Transverse colon (tissue), 4 donors: ENCODE data around the gene FOXN4.

Source experiments
- POLR2A ChIP-seq: fragments of 450-650 bp; IDR thresholded peaks from one replicate; pipeline ENCODE4 v1.6.1; 2016; ENCODE audit warnings: antibody characterized with exemption, mild to moderate bottlenecking, moderate library complexity
- POLR2AphosphoS5 ChIP-seq, 3 donors: sonication (generic); formaldehyde crosslinking; IDR thresholded peaks; one replicate each; pipeline ENCODE4 v1.6.1; 2016; ENCODE audit warnings: antibody characterized with exemption in 3 of 3
- TF ChIP-seq, protein P1 (sequence below), 5 experiments: fragments of 200-600 bp in 3 of 5; fragments of 450-650 bp in 2 of 5; sonication (generic) in 3 of 5; IDR thresholded peaks; 1 replicate in 2 of 5; 2 replicates in 3 of 5; pipeline ENCODE4 v1.5.1; 2016 to 2017; ENCODE audit warnings: antibody characterized with exemption in 5 of 5, inconsistent platforms in 3 of 5, mild to moderate bottlenecking in 2 of 5, moderate library complexity in 1 of 5

DNA sequence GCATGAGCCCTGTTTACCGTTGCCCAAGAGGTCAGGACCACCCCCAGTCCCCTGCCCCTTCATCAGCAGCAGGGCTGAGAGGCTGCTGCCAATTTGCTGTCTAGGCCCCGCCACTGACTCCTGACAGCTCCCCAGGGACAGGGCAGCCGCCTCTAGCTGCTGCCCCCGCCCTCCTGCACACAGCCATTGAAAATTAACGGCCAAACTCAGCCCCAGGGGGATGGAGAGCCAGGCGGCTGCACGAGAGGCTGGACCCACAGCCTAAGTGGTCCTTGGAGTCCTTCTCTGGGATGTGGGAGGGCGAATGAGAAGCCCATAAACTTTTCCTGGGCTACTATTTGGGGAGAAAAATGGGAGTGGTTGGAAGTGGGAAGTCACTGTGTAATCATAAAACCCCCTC, 4.6 kb downstream of the FOXN4 start:
- no peak for TF ChIP-seq POLR2AphosphoS5 (IDR thresholded peaks at IDR 0.05)
- TF ChIP-seq, protein P1, sequence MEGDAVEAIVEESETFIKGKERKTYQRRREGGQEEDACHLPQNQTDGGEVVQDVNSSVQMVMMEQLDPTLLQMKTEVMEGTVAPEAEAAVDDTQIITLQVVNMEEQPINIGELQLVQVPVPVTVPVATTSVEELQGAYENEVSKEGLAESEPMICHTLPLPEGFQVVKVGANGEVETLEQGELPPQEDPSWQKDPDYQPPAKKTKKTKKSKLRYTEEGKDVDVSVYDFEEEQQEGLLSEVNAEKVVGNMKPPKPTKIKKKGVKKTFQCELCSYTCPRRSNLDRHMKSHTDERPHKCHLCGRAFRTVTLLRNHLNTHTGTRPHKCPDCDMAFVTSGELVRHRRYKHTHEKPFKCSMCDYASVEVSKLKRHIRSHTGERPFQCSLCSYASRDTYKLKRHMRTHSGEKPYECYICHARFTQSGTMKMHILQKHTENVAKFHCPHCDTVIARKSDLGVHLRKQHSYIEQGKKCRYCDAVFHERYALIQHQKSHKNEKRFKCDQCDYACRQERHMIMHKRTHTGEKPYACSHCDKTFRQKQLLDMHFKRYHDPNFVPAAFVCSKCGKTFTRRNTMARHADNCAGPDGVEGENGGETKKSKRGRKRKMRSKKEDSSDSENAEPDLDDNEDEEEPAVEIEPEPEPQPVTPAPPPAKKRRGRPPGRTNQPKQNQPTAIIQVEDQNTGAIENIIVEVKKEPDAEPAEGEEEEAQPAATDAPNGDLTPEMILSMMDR (IDR thresholded peaks at IDR 0.05): no peak
- no peak for TF ChIP-seq POLR2A
